PC-9 (cell line): ENCODE data around the gene CLDN5. TPM values are rescaled to one million over a fixed set of nuclear protein-coding genes. Genes with fewer than 3 reads are reported as not detected.

Source experiments
- Bru-seq: library from RNA; stranded (reverse); fragments of 400-500 nt; gene quantifications from one replicate; lab custom pipeline; 2021; lab: Mats Ljungman, UMichigan
- BruChase-seq, 2 experiments: library from RNA; stranded (reverse); fragments of 400-500 nt; gene quantifications; one replicate each; lab custom pipeline; 2021; lab: Mats Ljungman, UMichigan
- BruUV-seq: library from RNA; stranded (reverse); fragments of 400-500 nt; replicated peaks from 2 replicates; lab custom pipeline; 2021; lab: Mats Ljungman, UMichigan
- CTCF ChIA-PET: fragments of 300-600 bp; sonication (Branson Sonifier 250); formaldehyde crosslinking; loops from one replicate; lab custom pipeline; 2022; ENCODE audit warnings: antibody characterized with exemption; lab: Charles Lee
- POLR2A ChIA-PET: fragments of 300-600 bp; sonication (Branson Sonifier 250); formaldehyde crosslinking; loops from one replicate; lab custom pipeline; 2022; ENCODE audit warnings: antibody characterized with exemption; ENCODE audit not compliant: unreplicated experiment; lab: Charles Lee
- DNase-seq, 2 experiments: peaks; one replicate each; pipeline versions ENCODE4 v3.0.0 to v3.0.0-alpha.2; 2015 to 2022; ENCODE audit warnings: mixed read lengths in 1 of 2
- H2AFZ ChIP-seq: fragments of 200-600 bp; sonication (generic); 2 replicates; pipeline ENCODE4 v1.8.1; 2017; ENCODE audit warnings: antibody characterized with exemption
- H3F3A ChIP-seq: fragments of 200-600 bp; sonication (generic); 2 replicates; pipeline ENCODE4 v1.8.1; 2017; ENCODE audit warnings: antibody characterized with exemption, mild to moderate bottlenecking, low read depth; ENCODE audit not compliant: insufficient read depth
- H3K27ac ChIP-seq: fragments of 200-600 bp; sonication (generic); 2 replicates; pipeline ENCODE4 v1.6.1; 2016; ENCODE audit warnings: mixed run types
- H3K27me3 ChIP-seq: fragments of 200-600 bp; sonication (generic); 2 replicates; pipeline ENCODE4 v1.6.1; 2016; ENCODE audit warnings: low read depth, mixed run types; ENCODE audit not compliant: insufficient read depth
- H3K36me3 ChIP-seq: fragments of 200-600 bp; sonication (generic); 2 replicates; pipeline ENCODE4 v1.6.1; 2016; ENCODE audit warnings: low read depth, mixed run types
- H3K4me1 ChIP-seq: fragments of 200-600 bp; sonication (generic); replicated peaks from 2 replicates; pipeline ENCODE4 v1.6.1; 2016; ENCODE audit warnings: mixed run types; ENCODE audit not compliant: insufficient read depth
- H3K4me2 ChIP-seq: fragments of 200-600 bp; sonication (generic); 2 replicates; pipeline ENCODE4 v1.6.1; 2017; ENCODE audit warnings: mixed run types
- H3K4me3 ChIP-seq: fragments of 200-600 bp; sonication (generic); 2 replicates; pipeline ENCODE4 v1.6.1; 2016; ENCODE audit warnings: mixed run types
- H3K79me2 ChIP-seq: fragments of 200-600 bp; sonication (generic); 2 replicates; pipeline ENCODE4 v1.6.1; 2017; ENCODE audit warnings: low read depth, mixed run types
- H3K9me2 ChIP-seq: fragments of 200-600 bp; sonication (generic); 2 replicates; pipeline ENCODE4 v1.8.1; 2017; ENCODE audit warnings: mild to moderate bottlenecking; ENCODE audit not compliant: insufficient read depth
- H3K9me3 ChIP-seq: fragments of 200-600 bp; sonication (generic); 2 replicates; pipeline ENCODE4 v1.8.1; 2016; ENCODE audit warnings: low read depth; ENCODE audit not compliant: insufficient read depth
- H4K20me1 ChIP-seq: fragments of 200-600 bp; sonication (generic); 2 replicates; pipeline ENCODE4 v1.8.1; 2017; ENCODE audit not compliant: insufficient read depth
- CTCF ChIP-seq: fragments of 200-600 bp; sonication (generic); conservative IDR thresholded peaks from 2 replicates; pipeline ENCODE4 v1.6.1; 2017; ENCODE audit warnings: mixed run types, antibody characterized with exemption, mild to moderate bottlenecking, moderate library complexity
- EZH2 ChIP-seq: fragments of 200-600 bp; sonication (generic); IDR thresholded peaks from 2 replicates; pipeline ENCODE4 v1.8.0; 2017; ENCODE audit warnings: antibody characterized with exemption, low read depth
- intact Hi-C: fragments of 100-400 bp; cut with micrococcal nuclease; formaldehyde crosslinking; loops from one replicate; pipeline ENCODE4 v1.10.0; 2022; ENCODE audit not compliant: unreplicated experiment
- long read RNA-seq: library from polyadenylated mRNA; stranded (forward); transcript quantifications from one replicate; pipeline ENCODE4 v2.0.0, GENCODE V29; 2022
- total RNA-seq: library from RNA; stranded (reverse); gene quantifications from 2 replicates; pipeline ENCODE4 v1.2.3, GENCODE V29; 2021

The CLDN5 gene
- total RNA-seq (not detected in 2 replicates), Bru-seq, nascent RNA (not detected), BruChase-seq, experiment 1, labeled RNA remaining after a 2-hour chase (not detected), BruChase-seq, experiment 2, labeled RNA remaining after a 6-hour chase (not detected)
- long read RNA-seq = 0 reads

GRCh38 chr22:19524170-19525115, at the start of gene CLDN5:
Gene CLDN5 (minus strand): TSS chr22:19524410. CDS start chr22:19524255, 155 bp downstream.
- Histone ChIP-seq H3K9me3 (no peaks in the 10 kb centered on the region), H3K4me3 (no peak within 1 kb of the TSS), H3K4me1 (no peaks in the 10 kb centered on the region), H3K36me3 (no peaks in the 10 kb centered on the region), H3K27ac (no peak within 1 kb of the TSS), H3K27me3 (no peaks in the 10 kb centered on the region), H3K9me2 (no peaks in the 10 kb centered on the region), H3F3A (no peaks in the 10 kb centered on the region), H2AFZ (no peak within 1 kb of the TSS), H3K4me2 (no peak within 1 kb of the TSS), H3K79me2 (no peaks in the 10 kb centered on the region), H4K20me1 (no peaks in the 10 kb centered on the region)
- no TSS peak for BruUV-seq
- POLR2A ChIA-PET = no interaction called here
- intact Hi-C loops = no loop called here
- TF ChIP-seq EZH2 = no peak
- DNase-seq = no peak
- CTCF ChIA-PET = no interaction called here

- Histone ChIP-seq H3K27ac (no peak overlapping the region), H3K4me1 (peaks cover 6% of the 10 kb centered on the region), H3K4me2 (no peak overlapping the region), H3K27me3 (no peaks in the 10 kb centered on the region), H2AFZ (no peak overlapping the region), H4K20me1 (no peaks in the 10 kb centered on the region), H3F3A (no peaks in the 10 kb centered on the region), H3K9me2 (no peaks in the 10 kb centered on the region), H3K79me2 (no peaks in the 10 kb centered on the region), H3K4me3 (no peak overlapping the region), H3K9me3 (no peaks in the 10 kb centered on the region), H3K36me3 (no peaks in the 10 kb centered on the region)
- no peak for TF ChIP-seq CTCF
- TF ChIP-seq EZH2 = no peak
- ChIA-PET POLR2A (interaction anchor here (0.6 kb wide), 1 partner anchor 20 kb away, joined by 4 read pairs; no protein-coding TSS in a partner anchor), CTCF (no interaction called here)
- no TSS peak for BruUV-seq
- DNase-seq = no peak
- intact Hi-C loops = no loop called here
Measured at GRCh38 chr22:19571995-19572394, 47.8 kb upstream of the CLDN5 start.

- Histone ChIP-seq H3K27me3 (no peaks in the 10 kb centered on the region), H3K79me2 (no peaks in the 10 kb centered on the region), H3K4me3 (no peak overlapping the region), H3K9me2 (no peaks in the 10 kb centered on the region), H3K36me3 (no peaks in the 10 kb centered on the region), H3K4me1 (no peaks in the 10 kb centered on the region), H4K20me1 (no peaks in the 10 kb centered on the region), H3K9me3 (no peaks in the 10 kb centered on the region), H3K27ac (no peak overlapping the region), H2AFZ (no peak overlapping the region), H3K4me2 (no peak overlapping the region), H3F3A (no peaks in the 10 kb centered on the region)
- no TSS peak for BruUV-seq
- ChIA-PET POLR2A (no interaction called here), CTCF (no interaction called here)
- no peak for TF ChIP-seq CTCF
- no peak for TF ChIP-seq EZH2
- intact Hi-C loops = no loop called here
- no peak for DNase-seq
Measured at GRCh38 chr22:19571207-19571795, 47.1 kb upstream of the CLDN5 start.
